GM10266 (cell line): ENCODE measurements around the gene MAP2K3.

Experiments used
- DNase-seq: peaks from one replicate; pipeline ENCODE4 v3.0.0; 2012; ENCODE audit errors: extremely low spot score
- CTCF ChIP-seq: IDR thresholded peaks from 2 replicates; pipeline ENCODE4 v1.5.1; 2012; ENCODE audit warnings: mild to moderate bottlenecking, low read depth; ENCODE audit not compliant: control insufficient read depth, insufficient read depth; ENCODE audit errors: missing control alignments

MAP2K3 gene

GRCh38 chr17:21253646-21254441 is 30.7 kb upstream of the MAP2K3 start:
- no peak for TF ChIP-seq CTCF
- DNase-seq: no peak

GRCh38 chr17:21258593-21258992 is 25.9 kb upstream of the MAP2K3 start:
- TF ChIP-seq CTCF: no peak
- no peak for DNase-seq

GRCh38 chr17:21262259-21262993 is 22.1 kb upstream of the MAP2K3 start:
- DNase-seq: no peak
- no peak for TF ChIP-seq CTCF

GRCh38 chr17:21263376-21263775 is 21.1 kb upstream of the MAP2K3 start:
- TF ChIP-seq CTCF: no peak
- DNase-seq: no peak

- no peak for TF ChIP-seq CTCF
- no peak for DNase-seq
Measured at GRCh38 chr17:21268596-21269188, 15.8 kb upstream of the MAP2K3 start.

- TF ChIP-seq CTCF: no peak
- no peak for DNase-seq
Measured at GRCh38 chr17:21269394-21269793, 15.1 kb upstream of the MAP2K3 start.

GRCh38 chr17:21271454-21272183 is 12.9 kb upstream of the MAP2K3 start:
- TF ChIP-seq CTCF: no peak
- no peak for DNase-seq
